Hypothalamus (tissue), 51 donors: ENCODE data around the gene GALNT9.

Experiments
- DNase-seq, 51 donors: peaks; one replicate each; lab custom pipeline; 2025; lab: John Stamatoyannopoulos, UW

GALNT9 gene

GRCh38 chr12:132178801-132179401 is 150.5 kb downstream of the GALNT9 start:
- peak in 1 of 51 donors; percentile 32 for DNase-seq

DNA sequence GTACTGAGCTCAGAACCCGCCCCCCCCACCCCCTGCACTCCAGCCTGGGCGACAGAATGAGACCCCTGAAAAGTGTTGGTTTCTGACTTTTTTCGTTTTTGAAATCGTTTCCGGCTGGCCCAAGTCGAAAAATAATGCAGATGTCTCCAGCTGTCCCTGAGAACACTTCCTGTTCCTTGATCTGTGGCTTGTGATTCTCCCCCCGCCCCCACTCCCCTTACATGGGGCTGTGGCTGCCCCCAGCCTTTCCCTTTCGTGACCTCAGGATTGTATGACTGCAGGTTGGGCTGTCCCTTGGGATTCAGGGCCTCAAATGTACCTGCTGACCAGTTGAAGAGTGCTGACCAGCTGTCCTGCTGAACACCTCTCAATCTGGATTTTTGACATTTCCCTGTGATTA is 151.1 kb downstream of the GALNT9 start:
- no peak for DNase-seq

DNA sequence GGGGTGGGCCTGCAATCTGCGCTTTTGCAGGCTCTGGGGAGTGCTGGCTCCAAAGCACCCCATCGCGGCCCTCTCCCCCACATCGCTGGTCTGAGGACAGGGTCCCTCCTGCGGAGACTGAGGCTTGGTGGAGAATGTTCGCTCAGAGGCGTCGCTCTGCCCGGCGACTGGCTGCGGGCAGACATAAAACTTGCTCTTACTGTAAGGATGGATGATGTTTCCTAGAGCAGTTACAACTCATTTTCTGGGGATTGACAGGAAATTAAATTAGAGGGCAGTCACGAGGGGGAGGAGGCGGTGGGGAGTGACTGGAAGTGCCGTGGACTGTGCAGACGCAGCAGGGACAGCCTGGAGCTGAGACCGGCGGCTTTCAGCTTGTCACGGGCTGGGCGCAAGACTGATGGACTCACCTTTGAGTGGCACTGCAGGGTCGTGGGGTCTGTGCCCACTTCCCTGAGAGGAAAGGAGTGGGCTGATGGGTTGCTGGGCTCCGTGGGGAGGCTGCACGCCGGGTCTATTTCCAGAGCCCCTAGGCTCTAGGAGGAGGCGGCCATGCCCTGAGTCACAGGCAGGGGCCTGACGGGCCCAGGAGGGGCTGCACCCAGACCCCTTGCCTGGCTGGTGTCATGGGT is 152.4 kb downstream of the GALNT9 start:
- DNase-seq, result no peak

DNA sequence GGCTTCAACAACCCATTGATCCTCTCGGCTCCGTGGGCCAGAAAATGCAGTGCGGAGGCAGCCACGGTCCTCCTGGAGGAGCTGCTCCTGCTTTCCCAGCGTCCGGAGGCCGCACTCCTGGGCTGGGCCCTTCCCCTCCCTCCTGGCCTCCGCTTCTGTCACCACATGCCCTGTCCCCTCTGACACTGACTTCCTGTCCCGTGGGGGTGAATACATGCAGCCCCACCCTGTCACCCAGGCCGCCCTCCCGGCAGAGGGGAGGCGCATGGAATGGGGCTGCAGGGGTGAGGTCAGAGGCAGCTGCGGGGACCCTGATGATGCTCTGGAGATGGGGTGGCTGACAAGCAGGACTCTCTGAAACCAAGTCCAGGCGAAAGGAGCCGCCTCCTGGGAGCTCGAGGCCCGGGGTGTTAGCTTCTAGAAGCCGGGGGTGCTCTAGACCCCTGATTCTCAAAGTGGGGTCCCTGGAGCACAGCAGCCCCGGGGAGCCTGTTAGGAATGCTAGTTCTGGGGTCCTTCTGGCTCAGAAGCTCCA is 152.9 kb downstream of the GALNT9 start:
- no peak for DNase-seq

- DNase-seq, result no peak
These were observed 153.6 kb downstream of the GALNT9 start for GRCh38 chr12:132175496-132176384.

GRCh38 chr12:132174839-132175490 is 154.4 kb downstream of the GALNT9 start:
- DNase-seq, result peak in 1 of 51 donors; percentile 35

- DNase-seq, result no peak
These were observed 155.2 kb downstream of the GALNT9 start for GRCh38 chr12:132174015-132174838.

- no peak for DNase-seq
These were observed 156.0 kb downstream of the GALNT9 start for GRCh38 chr12:132173135-132174014.

DNA sequence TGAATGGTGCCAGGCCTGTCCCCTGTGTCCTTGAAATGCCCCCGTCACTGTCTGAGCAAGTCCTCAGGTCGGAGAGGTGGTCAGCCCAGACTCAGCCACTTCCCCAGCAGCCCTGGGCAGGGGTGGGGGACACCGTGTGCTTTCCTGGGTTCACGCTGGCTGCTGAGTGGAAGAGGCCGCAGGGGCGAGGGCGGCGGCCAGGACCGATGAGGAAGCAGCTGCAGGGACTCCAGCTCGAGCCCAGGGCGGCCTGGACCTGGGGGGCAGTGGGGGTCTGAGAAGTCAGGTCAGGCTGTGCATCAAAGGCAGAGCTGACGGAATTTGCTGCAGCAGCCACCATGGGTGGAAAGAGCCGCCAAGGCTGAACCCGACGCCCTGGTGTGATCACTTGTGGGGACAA is 156.8 kb downstream of the GALNT9 start:
- no peak for DNase-seq

DNA sequence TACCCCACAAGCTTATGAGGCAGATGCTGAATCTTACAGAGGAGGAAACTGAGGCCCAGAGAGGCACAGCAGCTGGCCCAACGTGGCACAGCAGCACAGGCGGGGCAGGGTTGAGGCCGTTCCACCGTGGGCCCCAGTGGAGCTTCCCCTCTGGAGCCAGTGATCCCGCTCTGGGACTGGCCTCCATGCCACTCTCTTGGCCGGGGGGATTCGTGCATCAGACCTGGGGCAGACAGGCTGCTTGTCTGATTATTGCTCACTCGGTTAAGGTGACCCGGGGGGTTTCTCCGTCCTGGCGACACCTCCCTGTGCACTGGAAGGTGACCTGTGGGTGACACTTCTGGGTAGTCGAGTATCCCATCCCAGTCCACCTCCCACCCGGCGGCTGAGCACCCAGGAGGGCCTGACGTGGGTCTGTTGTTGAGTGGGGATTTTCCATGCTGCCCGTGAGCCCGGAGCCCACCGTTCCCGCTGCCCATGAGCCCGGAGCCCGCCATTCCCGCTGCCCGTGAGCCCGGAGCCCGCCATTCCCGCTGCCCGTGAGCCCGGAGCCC is 157.3 kb downstream of the GALNT9 start:
- no peak for DNase-seq

GRCh38 chr12:132171293-132171967 is 158.0 kb downstream of the GALNT9 start:
- DNase-seq, result no peak

DNA sequence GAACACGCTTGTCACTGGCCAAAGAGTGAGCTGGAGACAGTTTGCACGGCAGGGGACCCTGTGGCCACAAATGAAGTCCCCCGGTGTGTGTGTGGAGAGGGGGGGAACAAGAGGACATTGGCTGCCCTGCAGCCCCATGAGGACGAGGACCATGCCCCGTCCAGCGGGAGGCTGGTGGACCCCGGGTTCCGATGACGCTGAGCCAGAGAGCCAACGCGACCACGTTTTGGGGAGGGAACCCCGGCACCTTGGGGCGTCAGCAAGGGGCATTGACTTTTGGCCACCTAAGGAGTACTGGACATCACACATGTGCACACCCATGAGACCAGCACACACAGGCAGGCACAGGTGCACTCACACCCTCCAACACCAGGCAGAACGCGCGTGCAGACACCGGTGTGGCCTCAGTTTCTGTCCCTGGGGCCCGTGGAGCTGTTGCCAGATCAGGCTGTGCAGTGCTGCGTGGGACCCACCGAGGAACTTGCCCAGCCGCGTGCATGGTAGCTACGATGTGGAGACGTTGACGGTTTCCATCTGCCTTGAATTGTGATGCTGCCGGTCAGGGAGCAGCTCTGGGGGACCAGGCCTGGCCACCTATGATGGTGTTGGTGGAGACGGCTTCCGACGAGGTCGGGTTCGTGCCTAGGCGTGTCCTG is 158.6 kb downstream of the GALNT9 start:
- no peak for DNase-seq

DNA sequence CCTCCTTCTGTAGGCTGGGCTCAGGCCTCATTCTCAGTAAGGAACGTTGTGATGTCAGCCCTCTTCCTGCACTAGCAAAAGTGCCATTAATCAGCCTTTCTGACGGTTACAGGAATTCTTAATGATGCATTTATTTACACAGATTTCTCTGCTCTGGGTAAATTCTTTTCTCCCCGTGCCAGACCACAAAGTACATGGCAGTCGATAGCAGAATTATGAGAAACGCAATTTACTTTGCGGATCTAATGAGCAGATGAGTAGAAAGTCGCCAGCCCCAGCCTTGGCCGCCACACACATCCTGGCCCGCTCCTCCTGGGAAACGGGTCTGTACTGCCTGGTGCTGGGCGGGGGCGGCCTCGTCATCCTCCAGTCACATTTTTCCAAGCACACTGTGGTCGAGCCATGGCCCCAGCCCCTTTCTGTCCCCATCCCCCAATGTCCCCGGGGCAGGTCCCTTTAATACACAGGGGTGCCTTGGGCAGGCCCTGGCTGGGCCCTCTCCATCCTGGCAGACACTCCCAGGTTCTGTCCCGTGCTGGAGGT is 159.2 kb downstream of the GALNT9 start:
- DNase-seq, result no peak

- no peak for DNase-seq
These were observed 160.0 kb downstream of the GALNT9 start for GRCh38 chr12:132169376-132169775.

DNA sequence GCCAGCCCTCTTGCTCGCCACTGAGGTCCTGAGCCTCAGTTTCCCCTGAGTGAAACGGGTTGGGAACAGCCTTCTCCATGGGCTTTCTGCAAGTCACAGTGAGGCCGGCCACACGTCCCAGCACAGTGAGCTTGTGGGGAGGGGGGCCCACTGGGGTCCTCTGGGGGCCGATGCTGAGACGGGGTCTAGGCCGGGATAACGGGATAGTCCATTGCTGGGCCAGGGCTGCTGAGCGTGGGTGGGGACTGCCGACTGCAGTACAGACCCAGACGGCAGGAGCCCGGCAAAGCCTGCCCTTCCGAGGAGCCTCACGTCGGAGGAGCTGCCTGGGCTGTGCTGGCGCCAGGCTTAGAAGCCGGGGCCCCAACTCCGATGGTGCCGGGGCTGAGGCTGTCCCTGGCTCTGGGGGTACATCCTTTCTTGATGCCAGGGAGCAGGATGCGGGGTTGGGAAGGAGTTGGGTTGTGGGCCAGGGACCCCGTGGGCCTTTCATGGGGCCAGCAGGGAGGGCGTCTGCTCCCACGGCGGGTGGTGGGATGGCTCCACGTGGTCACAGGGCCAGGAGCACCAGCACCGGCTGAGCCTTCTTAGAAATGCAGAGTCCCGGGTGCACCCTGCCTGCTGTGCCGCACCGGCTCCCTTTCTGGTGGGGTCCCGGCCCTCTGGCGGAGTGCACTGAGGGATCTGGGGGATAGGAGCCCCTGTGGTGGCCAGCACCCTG is 160.9 kb downstream of the GALNT9 start:
- DNase-seq, result no peak

DNA sequence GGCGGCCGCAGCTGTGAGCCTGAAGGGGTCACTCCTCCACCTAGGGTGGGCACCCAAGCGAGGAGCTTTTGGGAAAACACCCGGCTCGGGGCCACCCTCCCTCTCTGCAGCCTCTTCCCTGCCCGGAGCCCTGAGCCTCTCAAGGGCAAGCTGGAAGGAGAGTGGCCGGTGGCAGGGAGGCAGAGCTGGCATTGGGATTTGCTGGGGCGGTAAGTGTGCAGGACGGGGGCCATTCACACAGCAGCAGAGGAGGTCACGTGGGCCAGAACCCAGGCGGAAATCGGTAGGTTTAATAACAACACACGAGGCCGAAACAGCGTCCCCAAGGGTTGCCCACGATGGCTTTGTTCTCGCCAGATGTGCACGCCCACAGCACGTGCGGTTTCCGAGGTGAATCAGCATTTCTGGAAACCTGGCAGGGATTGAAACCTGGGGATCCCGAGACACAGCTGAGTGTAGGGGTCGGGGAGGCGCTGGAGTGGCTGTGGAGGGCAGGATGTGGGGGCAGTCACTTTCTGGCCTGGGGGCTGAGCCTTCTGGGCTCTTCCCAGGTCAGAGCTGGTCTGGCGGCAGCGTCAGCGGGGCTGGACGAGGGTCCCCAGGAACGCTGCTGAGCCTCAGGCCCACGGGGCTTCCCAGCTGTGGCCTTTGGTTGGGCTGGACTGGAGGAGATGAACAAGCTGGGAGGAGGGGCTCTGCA is 161.6 kb downstream of the GALNT9 start:
- no peak for DNase-seq
